ENCODE results near the gene PARD3B. TPM values are rescaled to one million over a fixed set of nuclear protein-coding genes. Genes with fewer than 3 reads are reported as not detected.

The PARD3B gene
- total and polyA plus RNA-seq, 3 donors from 2014 or later: 14.6 to 36.8 (median 29.6) TPM

DNA sequence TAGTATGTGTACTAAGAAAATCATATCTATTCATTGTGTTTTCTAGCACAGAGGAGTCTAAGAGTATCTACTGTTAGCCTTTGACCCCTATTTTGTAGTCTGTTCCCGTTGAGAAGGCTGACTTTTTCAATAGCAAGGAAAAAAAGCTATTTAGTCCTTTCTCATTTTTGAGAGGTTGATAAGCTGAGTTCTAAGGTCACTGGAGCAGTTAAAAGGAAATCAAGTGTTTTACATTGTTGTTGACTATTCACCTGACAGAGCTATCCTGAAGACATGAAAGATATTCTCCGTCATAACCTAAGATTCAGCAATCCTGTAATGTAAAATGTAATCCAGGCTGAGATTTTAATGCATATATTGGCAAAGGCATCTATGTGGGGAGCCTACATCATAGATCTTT lies 856.7 kb downstream of the PARD3B start:
- intact Hi-C loops (cut with DNase I; ENCODE audit: low total_unique reads): no loop called here
- Histone ChIP-seq H3K9me3 (no peaks in the 10 kb centered on the region), H3K27me3 (no peaks in the 10 kb centered on the region), H3K4me3 (no peak overlapping the region), H3K27ac (no peak overlapping the region), H3K36me3 (ENCODE audit: low read depth, missing control alignments) (no peaks in the 10 kb centered on the region), H3K4me1 (no peaks in the 10 kb centered on the region)
- no peak for TF ChIP-seq POLR2A (IDR thresholded peaks at IDR 0.05)
- TF ChIP-seq, protein P1, sequence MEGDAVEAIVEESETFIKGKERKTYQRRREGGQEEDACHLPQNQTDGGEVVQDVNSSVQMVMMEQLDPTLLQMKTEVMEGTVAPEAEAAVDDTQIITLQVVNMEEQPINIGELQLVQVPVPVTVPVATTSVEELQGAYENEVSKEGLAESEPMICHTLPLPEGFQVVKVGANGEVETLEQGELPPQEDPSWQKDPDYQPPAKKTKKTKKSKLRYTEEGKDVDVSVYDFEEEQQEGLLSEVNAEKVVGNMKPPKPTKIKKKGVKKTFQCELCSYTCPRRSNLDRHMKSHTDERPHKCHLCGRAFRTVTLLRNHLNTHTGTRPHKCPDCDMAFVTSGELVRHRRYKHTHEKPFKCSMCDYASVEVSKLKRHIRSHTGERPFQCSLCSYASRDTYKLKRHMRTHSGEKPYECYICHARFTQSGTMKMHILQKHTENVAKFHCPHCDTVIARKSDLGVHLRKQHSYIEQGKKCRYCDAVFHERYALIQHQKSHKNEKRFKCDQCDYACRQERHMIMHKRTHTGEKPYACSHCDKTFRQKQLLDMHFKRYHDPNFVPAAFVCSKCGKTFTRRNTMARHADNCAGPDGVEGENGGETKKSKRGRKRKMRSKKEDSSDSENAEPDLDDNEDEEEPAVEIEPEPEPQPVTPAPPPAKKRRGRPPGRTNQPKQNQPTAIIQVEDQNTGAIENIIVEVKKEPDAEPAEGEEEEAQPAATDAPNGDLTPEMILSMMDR (IDR thresholded peaks at IDR 0.05): no peak
- WGBS, 2 donors: 63 to 67% methylated on average over 2 of the region's 2 CpGs
- no peak for DNase-seq

DNA sequence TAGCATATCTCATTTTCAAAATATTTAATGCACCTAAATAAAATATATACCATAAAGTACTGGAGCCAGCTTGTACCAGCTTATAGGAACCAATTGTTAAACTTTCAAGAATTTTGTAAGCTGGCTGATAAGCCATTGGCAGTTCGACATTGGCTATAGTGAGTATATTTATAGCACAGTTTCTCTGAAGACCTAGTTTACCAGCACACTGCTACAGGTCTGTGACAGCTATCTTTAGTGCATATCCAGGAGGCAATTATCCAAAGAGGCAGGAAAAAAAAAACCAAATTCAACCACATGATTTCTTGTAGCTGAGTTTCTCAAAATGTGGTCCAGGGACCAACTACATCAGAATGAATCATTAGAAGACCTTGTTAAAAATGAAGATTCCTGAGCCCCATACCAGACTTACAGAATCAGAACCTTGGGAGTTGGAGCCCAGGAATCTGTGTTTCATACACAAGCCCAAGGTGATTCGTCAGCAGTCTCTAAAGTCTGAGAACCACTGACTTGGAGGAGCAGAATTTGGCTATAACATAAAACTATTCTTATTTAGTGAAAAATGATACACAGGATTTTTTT lies 858.1 kb downstream of the PARD3B start:
- Histone ChIP-seq H3K27ac (no peak overlapping the region), H3K4me3 (no peak overlapping the region), H3K4me1 (peaks cover 6% of the 10 kb centered on the region), H3K27me3 (no peaks in the 10 kb centered on the region), H3K9me3 (no peaks in the 10 kb centered on the region), H3K36me3 (ENCODE audit: low read depth, missing control alignments) (no peaks in the 10 kb centered on the region)
- WGBS, 2 donors: 65 to 71% methylated on average over 2 of the region's 2 CpGs
- no peak for TF ChIP-seq POLR2A (IDR thresholded peaks at IDR 0.05)
- TF ChIP-seq, protein P1 (IDR thresholded peaks at IDR 0.05): no peak
- intact Hi-C loops (cut with DNase I; ENCODE audit: low total_unique reads): no loop called here
- DNase-seq: no peak

DNA sequence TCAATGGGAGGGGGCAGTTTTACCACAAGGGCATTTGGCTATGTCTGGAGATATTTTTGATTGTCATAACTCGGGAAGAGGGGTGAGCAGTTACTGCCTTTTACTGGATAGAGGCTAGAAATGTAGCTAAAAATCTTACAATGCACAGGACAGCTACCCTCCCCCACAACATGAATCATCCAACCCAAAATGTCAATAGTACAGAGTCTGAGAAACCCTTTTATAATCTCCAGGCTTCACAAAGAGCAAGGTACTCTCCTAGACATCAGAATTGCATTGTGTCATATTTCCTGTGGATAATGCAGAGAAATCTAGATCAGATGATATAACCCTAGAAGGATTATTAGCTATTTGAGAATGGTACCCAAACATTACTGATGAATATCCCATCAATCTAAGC lies 859.9 kb downstream of the PARD3B start:
- Histone ChIP-seq H3K4me1 (peaks cover 6% of the 10 kb centered on the region), H3K9me3 (no peaks in the 10 kb centered on the region), H3K27ac (no peak overlapping the region), H3K36me3 (ENCODE audit: low read depth, missing control alignments) (no peaks in the 10 kb centered on the region), H3K27me3 (no peaks in the 10 kb centered on the region), H3K4me3 (no peak overlapping the region)
- WGBS, 2 donors: 60 to 70% methylated on average over 1 of the region's 1 CpG
- no peak for DNase-seq
- intact Hi-C loops (cut with DNase I; ENCODE audit: low total_unique reads): no loop called here
- no peak for TF ChIP-seq POLR2A (IDR thresholded peaks at IDR 0.05)
- TF ChIP-seq, protein P1 (IDR thresholded peaks at IDR 0.05): no peak

DNA sequence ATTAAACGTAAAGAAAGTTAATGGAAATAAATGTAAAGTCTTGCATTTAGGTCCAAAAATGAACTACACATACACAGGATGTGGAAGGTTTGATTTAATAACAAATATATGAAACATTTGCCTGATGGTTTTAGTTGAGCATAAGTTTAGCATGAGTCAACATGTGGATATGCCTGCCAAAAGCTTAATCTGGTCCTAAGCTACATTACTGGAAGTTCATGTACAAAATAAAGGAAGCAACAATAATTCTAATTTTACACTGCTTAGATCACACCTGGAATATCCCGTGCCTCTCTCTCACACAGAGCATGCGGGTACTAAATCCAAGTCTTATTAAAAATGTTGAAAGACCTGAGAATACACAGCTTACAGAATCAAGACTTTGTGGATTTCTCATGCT lies 860.5 kb downstream of the PARD3B start:
- intact Hi-C loops (cut with DNase I; ENCODE audit: low total_unique reads): no loop called here
- H3K4me3 ChIP-seq: no peak overlapping the region
- H3K27ac ChIP-seq: no peak overlapping the region
- WGBS, 2 donors: 68 to 81% methylated on average over 3 of the region's 3 CpGs
- H3K36me3 ChIP-seq (ENCODE audit: low read depth, missing control alignments): no peaks in the 10 kb centered on the region
- H3K27me3 ChIP-seq: no peaks in the 10 kb centered on the region
- H3K4me1 ChIP-seq: peaks cover 6% of the 10 kb centered on the region
- H3K9me3 ChIP-seq: no peaks in the 10 kb centered on the region
- TF ChIP-seq POLR2A (IDR thresholded peaks at IDR 0.05): no peak
- TF ChIP-seq, protein P1 (IDR thresholded peaks at IDR 0.05): no peak
- no peak for DNase-seq

DNA sequence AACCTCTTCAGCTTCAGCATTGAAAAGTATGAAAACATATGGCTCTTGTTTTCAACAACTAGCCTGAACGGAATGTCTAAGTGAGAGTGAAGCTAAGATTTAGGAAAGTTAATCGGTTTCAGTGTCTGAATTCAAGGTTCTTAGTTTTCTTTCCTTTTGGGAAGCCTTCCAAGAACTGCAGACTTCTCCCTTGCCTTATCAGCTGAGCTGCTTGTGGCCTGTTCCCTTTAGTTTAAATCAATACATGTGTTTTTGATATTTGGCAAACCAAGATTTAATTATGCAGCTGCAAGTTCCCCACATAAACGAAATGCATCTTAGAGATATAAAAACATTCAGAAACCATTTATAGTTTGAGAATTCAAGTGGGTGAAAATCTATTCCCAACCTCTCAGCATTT lies 862.7 kb downstream of the PARD3B start:
- 20 to 29% methylated on average over 3 of the region's 3 CpGs for WGBS, 2 donors
- no peaks in the 10 kb centered on the region for H3K27me3 ChIP-seq
- peak; percentile 18 for DNase-seq
- H3K4me1 ChIP-seq: peaks cover 6% of the 10 kb centered on the region
- intact Hi-C loops (cut with DNase I; ENCODE audit: low total_unique reads): no loop called here
- H3K27ac ChIP-seq: peak overlapping the region in 1 of 2 donors; percentile 41
- no peaks in the 10 kb centered on the region for H3K9me3 ChIP-seq
- TF ChIP-seq POLR2A (IDR thresholded peaks at IDR 0.05): no peak
- TF ChIP-seq, protein P1 (IDR thresholded peaks at IDR 0.05): no peak
- H3K4me3 ChIP-seq: no peak overlapping the region
- no peaks in the 10 kb centered on the region for H3K36me3 ChIP-seq (ENCODE audit: low read depth, missing control alignments)
